A673 (cell line): ENCODE results near the gene SRI. TPM values are rescaled to one million over a fixed set of nuclear protein-coding genes. Genes with fewer than 3 reads are reported as not detected.

Experiments
- BruUV-seq: library from RNA; stranded (reverse); fragments of 400-500 nt; replicated peaks from 2 replicates; lab custom pipeline; 2021; lab: Mats Ljungman, UMichigan
- CTCF ChIA-PET: fragments of 300-600 bp; sonication (Branson Sonifier 250); formaldehyde crosslinking; loops from one replicate; lab custom pipeline; 2022; ENCODE audit warnings: antibody characterized with exemption; lab: Charles Lee
- POLR2A ChIA-PET: fragments of 300-600 bp; sonication (Branson Sonifier 250); formaldehyde crosslinking; loops from one replicate; lab custom pipeline; 2022; ENCODE audit warnings: antibody characterized with exemption; ENCODE audit not compliant: low non-redundant PET; lab: Charles Lee
- DNase-seq: peaks from one replicate; pipeline ENCODE4 v3.0.0-alpha.2; 2015; ENCODE audit warnings: low spot score
- H3K27ac ChIP-seq: fragments of 200-600 bp; sonication (generic); 2 replicates; pipeline ENCODE4 v1.5.1; 2016; ENCODE audit warnings: mixed run types, low read depth, mild to moderate bottlenecking, mixed read lengths, antibody characterized with exemption, low read length; ENCODE audit not compliant: poor library complexity, severe bottlenecking
- H3K27me3 ChIP-seq: fragments of 200-600 bp; sonication (generic); replicated peaks from 2 replicates; pipeline ENCODE4 v1.6.1; 2017; ENCODE audit warnings: mixed run types, low read depth, mild to moderate bottlenecking, mixed read lengths, antibody characterized with exemption, low read length; ENCODE audit not compliant: insufficient read depth, poor library complexity
- H3K36me3 ChIP-seq: fragments of 200-600 bp; sonication (generic); 2 replicates; pipeline ENCODE4 v1.6.1; 2016; ENCODE audit warnings: mixed run types, mild to moderate bottlenecking, mixed read lengths, antibody characterized with exemption, low read length; ENCODE audit not compliant: insufficient read depth, poor library complexity, severe bottlenecking
- H3K4me1 ChIP-seq: fragments of 200-600 bp; sonication (generic); 2 replicates; pipeline ENCODE4 v1.6.1; 2017; ENCODE audit warnings: mixed run types, mild to moderate bottlenecking, mixed read lengths, antibody characterized with exemption, low read length; ENCODE audit not compliant: insufficient read depth, poor library complexity, severe bottlenecking
- H3K4me3 ChIP-seq: fragments of 200-600 bp; sonication (generic); 2 replicates; pipeline ENCODE4 v1.5.1; 2016; ENCODE audit warnings: low read depth, mixed run types, mild to moderate bottlenecking, mixed read lengths, low read length; ENCODE audit not compliant: poor library complexity, severe bottlenecking
- H3K9me3 ChIP-seq: fragments of 200-600 bp; sonication (generic); 2 replicates; pipeline ENCODE4 v1.6.1; 2016; ENCODE audit warnings: mixed run types, low read depth, mild to moderate bottlenecking, mixed read lengths, antibody characterized with exemption, low read length; ENCODE audit not compliant: poor library complexity, severe bottlenecking
- EZH2 ChIP-seq: fragments of 200-600 bp; sonication (generic); IDR thresholded peaks from 2 replicates; pipeline ENCODE4 v1.6.1; 2017; ENCODE audit warnings: borderline replicate concordance, low read depth, mild to moderate bottlenecking, mixed read lengths, antibody characterized with exemption, low read length; ENCODE audit not compliant: poor library complexity, severe bottlenecking
- intact Hi-C: fragments of 100-400 bp; cut with micrococcal nuclease; formaldehyde crosslinking; loops from one replicate; pipeline ENCODE4 v1.10.0; 2022; ENCODE audit not compliant: unreplicated experiment
- total RNA-seq: library from RNA; stranded (reverse); gene quantifications from 2 replicates; pipeline ENCODE4 v1.2.3, GENCODE V29; 2021
- TF ChIP-seq, protein P1 (sequence below): fragments of 300-800, 200-600 bp; sonication (generic); conservative IDR thresholded peaks from 2 replicates; pipeline ENCODE4 v1.5.1; 2017; ENCODE audit warnings: low read depth, mild to moderate bottlenecking, antibody characterized with exemption, low read length, moderate library complexity, mixed read lengths

Gene SRI
- total RNA-seq, 1 experiment from 2014 or later = 87.7 TPM

- no peak overlapping the region for H3K4me3 ChIP-seq
- TF ChIP-seq, protein P1, sequence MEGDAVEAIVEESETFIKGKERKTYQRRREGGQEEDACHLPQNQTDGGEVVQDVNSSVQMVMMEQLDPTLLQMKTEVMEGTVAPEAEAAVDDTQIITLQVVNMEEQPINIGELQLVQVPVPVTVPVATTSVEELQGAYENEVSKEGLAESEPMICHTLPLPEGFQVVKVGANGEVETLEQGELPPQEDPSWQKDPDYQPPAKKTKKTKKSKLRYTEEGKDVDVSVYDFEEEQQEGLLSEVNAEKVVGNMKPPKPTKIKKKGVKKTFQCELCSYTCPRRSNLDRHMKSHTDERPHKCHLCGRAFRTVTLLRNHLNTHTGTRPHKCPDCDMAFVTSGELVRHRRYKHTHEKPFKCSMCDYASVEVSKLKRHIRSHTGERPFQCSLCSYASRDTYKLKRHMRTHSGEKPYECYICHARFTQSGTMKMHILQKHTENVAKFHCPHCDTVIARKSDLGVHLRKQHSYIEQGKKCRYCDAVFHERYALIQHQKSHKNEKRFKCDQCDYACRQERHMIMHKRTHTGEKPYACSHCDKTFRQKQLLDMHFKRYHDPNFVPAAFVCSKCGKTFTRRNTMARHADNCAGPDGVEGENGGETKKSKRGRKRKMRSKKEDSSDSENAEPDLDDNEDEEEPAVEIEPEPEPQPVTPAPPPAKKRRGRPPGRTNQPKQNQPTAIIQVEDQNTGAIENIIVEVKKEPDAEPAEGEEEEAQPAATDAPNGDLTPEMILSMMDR = no peak
- TF ChIP-seq EZH2 = no peak
- H3K27ac ChIP-seq = no peak overlapping the region
- intact Hi-C loops = no loop called here
- CTCF ChIA-PET = no interaction called here
- H3K36me3 ChIP-seq = peaks cover 20% of the 10 kb centered on the region
- H3K27me3 ChIP-seq = no peaks in the 10 kb centered on the region
- H3K4me1 ChIP-seq = peaks cover 1% of the 10 kb centered on the region
- BruUV-seq = no TSS peak
- no peaks in the 10 kb centered on the region for H3K9me3 ChIP-seq
- DNase-seq = no peak
- POLR2A ChIA-PET = no interaction called here
Observed at GRCh38 chr7:88212918-88213317, 6.9 kb downstream of the SRI start.

- no TSS peak for BruUV-seq
- no peak for DNase-seq
- ChIA-PET CTCF (no interaction called here), POLR2A (no interaction called here)
- no peak overlapping the region for H3K4me3 ChIP-seq
- no peaks in the 10 kb centered on the region for H3K4me1 ChIP-seq
- H3K36me3 ChIP-seq = peaks cover 28% of the 10 kb centered on the region
- H3K27ac ChIP-seq = no peak overlapping the region
- H3K27me3 ChIP-seq = no peaks in the 10 kb centered on the region
- H3K9me3 ChIP-seq = no peaks in the 10 kb centered on the region
- intact Hi-C loops = no loop called here
- TF ChIP-seq, protein P1 = no peak
- no peak for TF ChIP-seq EZH2
Observed at GRCh38 chr7:88208521-88208920, 11.3 kb downstream of the SRI start.

GRCh38 chr7:88206254-88206653, 13.6 kb downstream of the SRI start:
- Histone ChIP-seq H3K27ac (no peak overlapping the region), H3K4me3 (no peak overlapping the region), H3K9me3 (no peaks in the 10 kb centered on the region), H3K36me3 (peaks cover 28% of the 10 kb centered on the region), H3K4me1 (no peaks in the 10 kb centered on the region), H3K27me3 (no peaks in the 10 kb centered on the region)
- BruUV-seq = no TSS peak
- intact Hi-C loops = no loop called here
- DNase-seq = no peak
- ChIA-PET CTCF (no interaction called here), POLR2A (no interaction called here)
- TF ChIP-seq EZH2 = no peak
- TF ChIP-seq, protein P1 = no peak
